ENCODE data around the gene FKTN. TPM values are rescaled to one million over a fixed set of nuclear protein-coding genes. Genes with fewer than 3 reads are reported as not detected.

The FKTN gene
- total RNA-seq, 1 experiment from 2014 or later: 22.2 TPM

- H3K36me3 ChIP-seq: no peaks in the 10 kb centered on the region
- H3K4me1 ChIP-seq (replicated peaks): no peaks in the 10 kb centered on the region
- H3K27me3 ChIP-seq (replicated peaks): no peaks in the 10 kb centered on the region
- H3K4me3 ChIP-seq: no peak overlapping the region
- no peak overlapping the region for H3K27ac ChIP-seq
- no peak for DNase-seq (ENCODE audit: low read depth in 1 of 2, low spot score in 2 of 2)
- no peaks in the 10 kb centered on the region for H3K9me3 ChIP-seq (replicated peaks)
Measured at GRCh38 chr9:105676351-105676923, 118.5 kb downstream of the FKTN start.

- no peaks in the 10 kb centered on the region for H3K36me3 ChIP-seq
- DNase-seq (ENCODE audit: low read depth in 1 of 2, low spot score in 2 of 2): no peak
- H3K27me3 ChIP-seq (replicated peaks): no peaks in the 10 kb centered on the region
- H3K4me3 ChIP-seq: no peak overlapping the region
- H3K4me1 ChIP-seq (replicated peaks): no peaks in the 10 kb centered on the region
- no peak overlapping the region for H3K27ac ChIP-seq
- no peaks in the 10 kb centered on the region for H3K9me3 ChIP-seq (replicated peaks)
Measured at GRCh38 chr9:105678163-105678562, 120.2 kb downstream of the FKTN start.

GRCh38 chr9:105678781-105679180 is 120.8 kb downstream of the FKTN start:
- Histone ChIP-seq H3K36me3 (no peaks in the 10 kb centered on the region), H3K27ac (no peak overlapping the region), H3K4me3 (no peak overlapping the region), H3K9me3 (replicated peaks) (no peaks in the 10 kb centered on the region), H3K4me1 (replicated peaks) (no peaks in the 10 kb centered on the region), H3K27me3 (replicated peaks) (no peaks in the 10 kb centered on the region)
- DNase-seq (ENCODE audit: low read depth in 1 of 2, low spot score in 2 of 2): no peak

- H3K27me3 ChIP-seq (replicated peaks): no peaks in the 10 kb centered on the region
- DNase-seq (ENCODE audit: low read depth in 1 of 2, low spot score in 2 of 2): no peak
- no peak overlapping the region for H3K4me3 ChIP-seq
- no peak overlapping the region for H3K27ac ChIP-seq
- H3K4me1 ChIP-seq (replicated peaks): no peaks in the 10 kb centered on the region
- no peaks in the 10 kb centered on the region for H3K36me3 ChIP-seq
- no peaks in the 10 kb centered on the region for H3K9me3 ChIP-seq (replicated peaks)
Measured at GRCh38 chr9:105679257-105680022, 121.5 kb downstream of the FKTN start.

- no peak overlapping the region for H3K27ac ChIP-seq
- H3K36me3 ChIP-seq: no peaks in the 10 kb centered on the region
- no peaks in the 10 kb centered on the region for H3K9me3 ChIP-seq (replicated peaks)
- H3K4me3 ChIP-seq: no peak overlapping the region
- no peaks in the 10 kb centered on the region for H3K4me1 ChIP-seq (replicated peaks)
- H3K27me3 ChIP-seq (replicated peaks): no peaks in the 10 kb centered on the region
- no peak for DNase-seq (ENCODE audit: low read depth in 1 of 2, low spot score in 2 of 2)
Measured at GRCh38 chr9:105681313-105681712, 123.4 kb downstream of the FKTN start.

- no peaks in the 10 kb centered on the region for H3K27me3 ChIP-seq (replicated peaks)
- DNase-seq (ENCODE audit: low read depth in 1 of 2, low spot score in 2 of 2): no peak
- H3K4me3 ChIP-seq: no peak overlapping the region
- H3K27ac ChIP-seq: no peak overlapping the region
- H3K4me1 ChIP-seq (replicated peaks): no peaks in the 10 kb centered on the region
- H3K9me3 ChIP-seq (replicated peaks): no peaks in the 10 kb centered on the region
- no peaks in the 10 kb centered on the region for H3K36me3 ChIP-seq
Measured at GRCh38 chr9:105681724-105682123, 123.8 kb downstream of the FKTN start.

- no peak for DNase-seq (ENCODE audit: low read depth in 1 of 2, low spot score in 2 of 2)
- Histone ChIP-seq H3K27ac (no peak overlapping the region), H3K9me3 (replicated peaks) (no peaks in the 10 kb centered on the region), H3K4me1 (replicated peaks) (no peaks in the 10 kb centered on the region), H3K4me3 (no peak overlapping the region), H3K27me3 (replicated peaks) (no peaks in the 10 kb centered on the region), H3K36me3 (no peaks in the 10 kb centered on the region)
Measured at GRCh38 chr9:105683688-105684275, 125.9 kb downstream of the FKTN start.

GRCh38 chr9:105686936-105687335 is 129.0 kb downstream of the FKTN start:
- Histone ChIP-seq H3K27me3 (replicated peaks) (peaks cover 3% of the 10 kb centered on the region), H3K9me3 (replicated peaks) (no peaks in the 10 kb centered on the region), H3K36me3 (no peaks in the 10 kb centered on the region), H3K4me1 (replicated peaks) (no peaks in the 10 kb centered on the region), H3K27ac (no peak overlapping the region), H3K4me3 (no peak overlapping the region)
- DNase-seq (ENCODE audit: low read depth in 1 of 2, low spot score in 2 of 2): no peak

Other genes starting within 250 kb of the FKTN start
- 2.2 and 3.0 TPM in 2 replicates for gene FSD1L, start 110.1 kb upstream of the FKTN start, total RNA-seq (2014; rRNA removed; shearing (Covaris generic))
- gene TAL2, start 104.3 kb downstream of the FKTN start, total RNA-seq (2014; rRNA removed; shearing (Covaris generic)): not detected in 2 replicates
- gene TMEM38B, start 136.4 kb downstream of the FKTN start, total RNA-seq (2014; rRNA removed; shearing (Covaris generic)): 34.6 and 45.9 TPM in 2 replicates

All from SJSA1 (cell line).